GM21529 (cell line): ENCODE results near the gene ANKRD13A.
A peak's percentile ranks its signal among the peaks of the same experiment; 100 is the strongest.
"Not testable (repeated sequence)": the region's sequence is repeated elsewhere in the genome, so short reads cannot be mapped to it uniquely, and the experiment has no call there.

Experiments used
- ATAC-seq: cut with Tn5 transposase; IDR thresholded peaks from one replicate; pipeline ENCODE4 v1.9.1; 2021; ENCODE audit not compliant: unreplicated experiment

Gene ANKRD13A

DNA sequence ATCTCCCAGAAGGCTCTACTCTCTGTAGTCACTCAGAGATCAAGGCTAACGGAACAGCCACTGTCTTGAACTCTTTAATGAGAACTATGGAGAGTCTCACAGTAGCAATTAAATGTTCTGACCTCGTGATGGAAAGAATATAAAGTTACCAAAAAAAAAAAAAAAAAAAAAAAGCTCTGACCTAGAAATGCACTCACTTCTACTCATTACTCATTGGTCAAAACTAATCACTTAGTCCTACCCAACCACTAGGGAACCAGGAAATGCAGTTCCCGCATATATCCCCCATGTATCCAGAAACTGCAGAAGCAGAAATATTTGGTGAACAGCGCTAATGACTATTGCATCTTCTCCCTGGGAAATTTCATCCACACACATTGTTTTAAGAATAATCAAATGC lies 78.6 kb downstream of the ANKRD13A start:
- ATAC-seq, result no peak

DNA sequence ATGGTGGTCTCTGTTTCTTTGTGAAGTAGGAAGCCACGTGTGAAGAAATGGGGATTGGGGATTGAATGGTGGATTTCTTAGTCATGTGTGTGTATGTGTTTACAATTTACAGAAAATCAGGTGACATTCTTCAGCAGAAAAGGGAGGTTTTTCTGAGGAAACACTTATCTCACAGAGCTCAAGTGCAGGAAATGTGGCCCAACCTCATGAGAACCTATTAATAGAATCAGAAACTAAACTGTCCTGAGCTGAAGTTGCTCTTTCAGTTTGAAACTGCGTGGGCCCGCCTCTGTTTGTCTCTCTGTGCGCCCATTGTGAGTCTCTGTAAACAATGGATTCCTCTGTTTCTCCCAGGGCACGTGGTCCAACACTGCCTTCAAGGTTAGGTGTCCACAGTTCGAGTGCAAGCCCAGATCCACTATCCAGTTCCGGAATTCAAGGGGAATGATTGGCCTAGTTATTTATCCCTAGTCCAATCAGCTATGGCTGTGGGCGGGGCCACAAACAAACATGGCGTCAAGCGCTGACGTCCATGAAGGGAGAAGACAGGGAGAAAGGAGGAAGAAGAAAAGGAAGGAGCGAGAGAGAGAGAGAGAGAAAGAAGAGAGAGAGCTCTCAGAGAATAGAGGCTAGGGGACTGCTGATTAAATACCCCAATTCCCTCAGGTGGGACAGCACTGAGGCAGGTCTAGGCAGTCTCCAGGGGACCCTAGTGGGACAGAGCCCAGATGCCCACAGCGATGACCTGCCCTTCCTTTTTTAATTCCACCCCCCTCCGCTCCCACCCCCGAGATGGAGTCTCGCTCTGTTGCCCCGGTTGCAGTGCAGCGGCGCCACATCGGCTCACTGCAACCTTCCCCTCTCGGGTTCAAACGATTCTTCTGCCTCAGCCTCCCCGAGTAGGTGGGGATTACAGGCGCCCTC lies 80.5 kb downstream of the ANKRD13A start:
- peak; percentile 85 for ATAC-seq

DNA sequence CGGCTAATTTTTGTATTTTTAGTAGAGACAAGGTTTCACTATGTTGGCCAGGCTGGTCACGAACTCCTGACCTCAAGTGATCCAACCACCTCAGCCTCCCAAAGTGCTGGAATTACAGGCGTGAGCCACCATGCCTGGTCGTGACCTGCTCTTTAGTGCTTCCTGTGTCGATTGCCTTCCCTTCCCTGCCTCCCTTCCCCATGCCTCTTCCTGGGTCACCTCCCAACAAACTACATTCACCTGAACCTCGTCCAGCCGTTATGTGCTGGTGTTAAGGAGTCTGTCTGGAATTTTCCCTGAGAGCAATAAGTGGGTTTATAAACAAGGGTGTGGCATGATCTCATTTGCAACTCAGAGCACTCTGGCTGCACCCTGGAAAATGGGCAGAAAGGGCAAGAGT lies 81.2 kb downstream of the ANKRD13A start:
- no peak for ATAC-seq

GRCh38 chr12:110084314-110085015 lies 85.2 kb downstream of the ANKRD13A start:
- no peak for ATAC-seq

DNA sequence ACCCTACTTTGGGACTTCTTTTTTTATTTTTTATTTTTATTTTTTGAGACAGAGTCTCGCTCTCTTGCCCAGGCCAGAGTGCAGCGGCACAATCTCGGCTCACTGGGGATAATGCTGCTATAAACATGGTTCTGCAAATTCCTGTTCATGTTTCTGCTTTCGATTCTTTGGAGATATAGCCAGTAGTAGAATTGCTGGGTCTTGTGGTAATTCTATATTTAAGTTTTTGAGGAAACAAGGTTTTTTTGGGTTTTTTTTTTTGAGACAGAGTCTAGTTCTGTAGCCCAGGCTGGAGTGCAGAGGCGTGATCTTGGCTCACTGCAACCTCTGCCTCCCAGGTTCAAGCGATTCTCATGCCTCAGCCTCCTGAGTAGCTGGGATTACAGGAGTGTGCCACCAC lies 89.0 kb downstream of the ANKRD13A start:
- ATAC-seq, result not testable (repeated sequence)

DNA sequence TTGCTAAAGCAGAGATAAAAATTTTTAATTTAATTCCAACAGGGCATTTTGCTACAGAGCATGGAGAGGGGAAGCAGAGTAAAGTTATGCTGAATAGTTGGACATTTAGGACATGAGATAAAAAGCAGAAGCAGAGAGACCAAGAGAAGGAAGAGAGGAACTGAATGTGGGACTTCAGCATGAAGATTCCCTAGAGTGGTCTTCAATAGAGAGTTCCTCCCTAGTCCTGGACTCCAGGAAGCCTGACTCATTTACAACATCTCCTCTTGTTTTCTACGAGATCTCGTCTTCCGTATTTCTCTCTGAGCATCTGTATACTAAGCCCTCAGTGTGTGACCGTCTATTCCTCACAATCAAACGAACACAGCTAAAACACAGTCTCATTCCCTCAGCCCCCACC lies 89.7 kb downstream of the ANKRD13A start:
- no peak for ATAC-seq
